HepG2 (cell line): ENCODE data around the gene SNAP23. TPM values are rescaled to one million over a fixed set of nuclear protein-coding genes. Genes with fewer than 3 reads are reported as not detected.

Source experiments
- AHDC1 ChIP-seq: sonication (generic); formaldehyde crosslinking; IDR thresholded peaks from 2 replicates; pipeline ENCODE4 v1.5.1; 2020; ENCODE audit warnings: mild to moderate bottlenecking, missing genetic modification reagents, borderline replicate concordance
- CCAR2 ChIP-seq: fragments of 200-400 bp; formaldehyde crosslinking; optimal IDR thresholded peaks from 2 replicates; pipeline ENCODE3; 2018; ENCODE audit warnings: low read depth, mild to moderate bottlenecking, low read length, moderate library complexity
- CEBPZ ChIP-seq: IDR thresholded peaks from 2 replicates; pipeline ENCODE4 v1.6.1; 2012; ENCODE audit warnings: low read length, improper control_type of control experiment
- ELF4 ChIP-seq: sonication (generic); formaldehyde crosslinking; IDR thresholded peaks from 2 replicates; pipeline ENCODE4 v1.5.0; 2020; ENCODE audit warnings: missing genetic modification reagents, mild to moderate bottlenecking, moderate library complexity, borderline replicate concordance
- MAZ ChIP-seq, 2 experiments: sonication (generic) in 1 of 2; formaldehyde crosslinking in 1 of 2; IDR thresholded peaks; 2 replicates each; pipeline versions ENCODE4 v1.5.0 to v1.6.1; 2012 to 2020; ENCODE audit warnings: low read depth in 2 of 2, mild to moderate bottlenecking in 2 of 2, borderline replicate concordance in 1 of 2, improper control_type of control experiment in 1 of 2, low read length in 1 of 2, missing genetic modification reagents in 1 of 2, moderate library complexity in 1 of 2
- MZF1 ChIP-seq: sonication (generic); formaldehyde crosslinking; IDR thresholded peaks from 2 replicates; pipeline ENCODE4 v1.8.1; 2023; ENCODE audit warnings: mild to moderate bottlenecking, missing genetic modification reagents, borderline replicate concordance
- SIN3A ChIP-seq: IDR thresholded peaks from 2 replicates; pipeline ENCODE4 v1.6.1; 2011; ENCODE audit warnings: low read depth, mild to moderate bottlenecking, control low read depth, low read length, borderline replicate concordance
- ZNF20 ChIP-seq: sonication (generic); formaldehyde crosslinking; IDR thresholded peaks from 2 replicates; pipeline ENCODE4 v1.4.0; 2020; ENCODE audit warnings: mild to moderate bottlenecking, moderate library complexity, missing genetic modification reagents
- ZNF446 ChIP-seq: sonication (generic); formaldehyde crosslinking; IDR thresholded peaks from 2 replicates; pipeline ENCODE4 v1.5.0; 2020; ENCODE audit warnings: mild to moderate bottlenecking, missing genetic modification reagents
- ZNF781 ChIP-seq: sonication (generic); formaldehyde crosslinking; IDR thresholded peaks from 2 replicates; pipeline ENCODE4 v1.5.1; 2020; ENCODE audit warnings: borderline replicate concordance, mild to moderate bottlenecking, missing genetic modification reagents; ENCODE audit errors: not compliant biosample characterization
- polyA plus RNA-seq, 8 experiments: library from polyadenylated mRNA; depleted of rRNA in 3 of 8; stranded (reverse) in 7 of 8; unstranded in 1 of 8; fragments of >200 nt; fragmentation: Illumina TruSeq in 4 of 8; extraction: Trizol in 4 of 8; gene quantifications; 2 replicates each; pipeline versions ENCODE4 v1.2.1 to v1.2.3, GENCODE V29; 2011 to 2016; ENCODE audit warnings: low read depth in 4 of 8, missing spikeins in 1 of 8, mixed read lengths in 1 of 8; ENCODE audit not compliant: insufficient read depth in 1 of 8
- total RNA-seq, 5 experiments: library from RNA; depleted of rRNA; stranded (reverse); fragments of >200 nt; fragmentation: Illumina TruSeq; extraction: Trizol; gene quantifications; 2 replicates each; pipeline ENCODE4 v1.2.3, GENCODE V29; 2016; ENCODE audit warnings: low read depth in 1 of 5

Gene SNAP23
- total and polyA plus RNA-seq, 2 of the 13 experiments (the other 11 are each of a cell fraction or from before 2014, with no cell fraction given): 37.0 to 101 TPM

- TF ChIP-seq CEBPZ (no peak), MAZ (IDR thresholded peaks at IDR 0.05; ENCODE audit: borderline replicate concordance, low read depth, low read length) (0 out of 2 replicates have a peak, but pooled peaks have one; percentile 40), MAZ (CRISPR knock-in tag; IDR thresholded peaks at IDR 0.05; ENCODE audit: low read depth) (no peak), SIN3A (peak; percentile 91), ZNF446 (no peak), ZNF781 (CRISPR knock-in tag) (peak; percentile 81), ZNF20 (CRISPR knock-in tag) (no peak), CCAR2 (no peak), ELF4 (CRISPR knock-in tag) (0 out of 2 replicates have a peak, but pooled peaks have one; percentile 46), AHDC1 (CRISPR knock-in tag) (no peak), MZF1 (no peak)
These were observed at the start of gene SNAP23 (continued) for GRCh38 chr15:42495361-42496212.
